GM23248 (cell line): ENCODE measurements around the gene C11orf86.

Source experiments
- EZH2 ChIP-seq: fragments of 200-600 bp; sonication (generic); IDR thresholded peaks from 2 replicates; pipeline ENCODE4 v1.6.1; 2018; ENCODE audit warnings: antibody characterized with exemption, mild to moderate bottlenecking; ENCODE audit not compliant: insufficient read depth, poor library complexity, severe bottlenecking
- EZH2phosphoT487 ChIP-seq: fragments of 200-600 bp; sonication (generic); IDR thresholded peaks from 2 replicates; pipeline ENCODE4 v1.6.1; 2018; ENCODE audit warnings: antibody characterized with exemption, moderate library complexity, mild to moderate bottlenecking, low read depth; ENCODE audit not compliant: insufficient read depth

GRCh38 chr11:67023957-67024353, 48.9 kb downstream of the C11orf86 start:
- no peak for TF ChIP-seq EZH2phosphoT487
- TF ChIP-seq EZH2, result no peak
